ENCODE results near the gene PER2. TPM values are rescaled to one million over a fixed set of nuclear protein-coding genes. Genes with fewer than 3 reads are reported as not detected.

Gene PER2
- total and polyA plus RNA-seq, 2 of the 13 experiments (the other 11 are each of a cell fraction or from before 2014, with no cell fraction given): 5.1 to 9.4 TPM

DNA sequence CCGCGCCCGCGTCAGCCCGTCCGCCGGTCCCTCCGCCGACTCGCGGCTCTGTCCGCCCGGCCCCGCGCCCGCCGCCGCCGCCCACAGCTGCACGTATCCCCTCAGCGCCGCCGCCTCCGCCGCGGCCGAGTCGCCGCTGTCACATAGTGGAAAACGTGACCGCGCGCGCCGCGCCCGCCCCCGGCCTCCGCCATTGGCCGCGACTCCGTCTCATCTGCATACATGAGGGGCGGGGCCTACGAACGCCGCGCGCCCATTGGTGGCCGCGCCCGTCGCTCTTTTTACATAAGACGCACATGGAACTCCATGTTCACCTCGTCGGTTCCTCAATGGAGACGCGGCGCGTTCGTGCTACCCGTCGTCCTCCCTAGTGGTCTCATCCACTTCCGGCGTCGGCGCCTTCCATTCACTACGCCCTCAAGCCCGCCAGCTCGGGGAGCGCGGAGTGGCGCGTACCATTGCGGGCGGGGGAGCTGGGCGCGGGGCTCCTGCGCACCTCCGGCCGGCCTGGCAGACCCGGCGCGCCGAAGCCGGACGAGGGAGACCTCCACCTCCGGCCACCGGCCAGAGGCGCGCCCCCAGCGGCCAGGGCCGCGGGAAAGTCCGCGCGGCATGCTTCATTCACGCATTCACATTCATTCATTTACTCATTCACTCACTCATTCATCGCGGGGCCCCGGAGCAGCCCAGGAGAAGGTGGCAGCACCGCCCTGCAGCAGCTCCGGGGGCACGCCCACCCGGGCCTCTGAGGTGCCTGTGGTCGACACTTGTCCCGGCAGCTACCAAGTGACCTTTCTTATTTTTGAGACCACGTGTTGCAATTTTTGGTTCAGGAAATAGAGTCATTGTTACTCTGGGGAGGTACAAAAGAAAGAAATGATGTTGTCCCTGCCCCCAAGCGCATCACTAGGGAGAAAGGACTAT, 502 bp upstream of the PER2 start (continued):
- TF ChIP-seq, protein P1, sequence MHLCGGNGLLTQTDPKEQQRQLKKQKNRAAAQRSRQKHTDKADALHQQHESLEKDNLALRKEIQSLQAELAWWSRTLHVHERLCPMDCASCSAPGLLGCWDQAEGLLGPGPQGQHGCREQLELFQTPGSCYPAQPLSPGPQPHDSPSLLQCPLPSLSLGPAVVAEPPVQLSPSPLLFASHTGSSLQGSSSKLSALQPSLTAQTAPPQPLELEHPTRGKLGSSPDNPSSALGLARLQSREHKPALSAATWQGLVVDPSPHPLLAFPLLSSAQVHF (CRISPR knock-in tag; IDR thresholded peaks at IDR 0.05): no peak
- TF ChIP-seq FOXA1 (IDR thresholded peaks at IDR 0.05) (no peak), FOXA1 (CRISPR knock-in tag; IDR thresholded peaks at IDR 0.05) (no peak), SKI (IDR thresholded peaks at IDR 0.05; ENCODE audit: partially characterized antibody) (peak; percentile 95), NFATC3 (CRISPR knock-in tag; IDR thresholded peaks at IDR 0.05) (0 out of 2 replicates have a peak, but pooled peaks have one; percentile 45), SP1 (IDR thresholded peaks at IDR 0.05) (peak; percentile 64; the same call in 1 of the 2 replicates), SP1 (CRISPR knock-in tag; IDR thresholded peaks at IDR 0.05) (peak; percentile 98), SOX13 (IDR thresholded peaks at IDR 0.05) (no peak), SOX13 (CRISPR knock-in tag; conservative IDR thresholded peaks at IDR 0.05 in 1 of 2, IDR thresholded peaks at IDR 0.05 in 1 of 2) (peak in 1 of 2 experiments; percentile 56; a peak in 2 of 4 replicates), RBM39 (IDR thresholded peaks at IDR 0.05; ENCODE audit: low read depth, low read length, poor library complexity, severe bottlenecking) (peak; percentile 66), ZNF674 (CRISPR knock-in tag; IDR thresholded peaks at IDR 0.05; ENCODE audit: low read depth) (peak; percentile 63; the same call in 1 of the 2 replicates), JDP2 (CRISPR knock-in tag; IDR thresholded peaks at IDR 0.05; ENCODE audit: borderline replicate concordance) (no peak), NAIF1 (CRISPR knock-in tag; IDR thresholded peaks at IDR 0.05; ENCODE audit: borderline replicate concordance) (no peak), ZNF543 (CRISPR knock-in tag; IDR thresholded peaks at IDR 0.05) (no peak), RXRA (CRISPR knock-in tag; IDR thresholded peaks at IDR 0.05) (peak; percentile 51; the same call in 1 of the 2 replicates), POLR2AphosphoS2 (IDR thresholded peaks at IDR 0.05; ENCODE audit: low read depth, low read length) (no peak), CHD4 (IDR thresholded peaks at IDR 0.05; ENCODE audit: borderline replicate concordance, low read length) (no peak), ARHGAP35 (CRISPR knock-in tag; IDR thresholded peaks at IDR 0.05; ENCODE audit: borderline replicate concordance) (peak; percentile 96; the same call in 1 of the 2 replicates), POLR2AphosphoS5 (IDR thresholded peaks at IDR 0.05; ENCODE audit: low read depth, low read length) (peak; percentile 51), ZNF790 (CRISPR knock-in tag; IDR thresholded peaks at IDR 0.05; ENCODE audit: borderline replicate concordance) (peak; percentile 87; the same call in 1 of the 2 replicates), KLF16 (CRISPR knock-in tag; IDR thresholded peaks at IDR 0.05) (peak; percentile 59 to 91; a peak in 2 of 4 replicates), ZNF326 (CRISPR knock-in tag; IDR thresholded peaks at IDR 0.05; ENCODE audit: borderline replicate concordance) (no peak), ZNF616 (CRISPR knock-in tag; IDR thresholded peaks at IDR 0.05; ENCODE audit: low read depth) (peak; percentile 89; the same call in 1 of the 2 replicates), RELA (CRISPR knock-in tag; IDR thresholded peaks at IDR 0.05) (0 out of 2 replicates have a peak, but pooled peaks have one; percentile 73)
- TF ChIP-seq, protein P2, sequence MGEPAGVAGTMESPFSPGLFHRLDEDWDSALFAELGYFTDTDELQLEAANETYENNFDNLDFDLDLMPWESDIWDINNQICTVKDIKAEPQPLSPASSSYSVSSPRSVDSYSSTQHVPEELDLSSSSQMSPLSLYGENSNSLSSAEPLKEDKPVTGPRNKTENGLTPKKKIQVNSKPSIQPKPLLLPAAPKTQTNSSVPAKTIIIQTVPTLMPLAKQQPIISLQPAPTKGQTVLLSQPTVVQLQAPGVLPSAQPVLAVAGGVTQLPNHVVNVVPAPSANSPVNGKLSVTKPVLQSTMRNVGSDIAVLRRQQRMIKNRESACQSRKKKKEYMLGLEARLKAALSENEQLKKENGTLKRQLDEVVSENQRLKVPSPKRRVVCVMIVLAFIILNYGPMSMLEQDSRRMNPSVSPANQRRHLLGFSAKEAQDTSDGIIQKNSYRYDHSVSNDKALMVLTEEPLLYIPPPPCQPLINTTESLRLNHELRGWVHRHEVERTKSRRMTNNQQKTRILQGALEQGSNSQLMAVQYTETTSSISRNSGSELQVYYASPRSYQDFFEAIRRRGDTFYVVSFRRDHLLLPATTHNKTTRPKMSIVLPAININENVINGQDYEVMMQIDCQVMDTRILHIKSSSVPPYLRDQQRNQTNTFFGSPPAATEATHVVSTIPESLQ (CRISPR knock-in tag; conservative IDR thresholded peaks at IDR 0.05): 0 out of 2 replicates have a peak, but pooled peaks have one; percentile 90
- TF ChIP-seq, protein P3, sequence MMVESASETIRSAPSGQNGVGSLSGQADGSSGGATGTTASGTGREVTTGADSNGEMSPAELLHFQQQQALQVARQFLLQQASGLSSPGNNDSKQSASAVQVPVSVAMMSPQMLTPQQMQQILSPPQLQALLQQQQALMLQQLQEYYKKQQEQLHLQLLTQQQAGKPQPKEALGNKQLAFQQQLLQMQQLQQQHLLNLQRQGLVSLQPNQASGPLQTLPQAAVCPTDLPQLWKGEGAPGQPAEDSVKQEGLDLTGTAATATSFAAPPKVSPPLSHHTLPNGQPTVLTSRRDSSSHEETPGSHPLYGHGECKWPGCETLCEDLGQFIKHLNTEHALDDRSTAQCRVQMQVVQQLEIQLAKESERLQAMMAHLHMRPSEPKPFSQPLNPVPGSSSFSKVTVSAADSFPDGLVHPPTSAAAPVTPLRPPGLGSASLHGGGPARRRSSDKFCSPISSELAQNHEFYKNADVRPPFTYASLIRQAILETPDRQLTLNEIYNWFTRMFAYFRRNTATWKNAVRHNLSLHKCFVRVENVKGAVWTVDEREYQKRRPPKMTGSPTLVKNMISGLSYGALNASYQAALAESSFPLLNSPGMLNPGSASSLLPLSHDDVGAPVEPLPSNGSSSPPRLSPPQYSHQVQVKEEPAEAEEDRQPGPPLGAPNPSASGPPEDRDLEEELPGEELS (CRISPR knock-in tag; IDR thresholded peaks at IDR 0.05): peak; percentile 44; the same call in 1 of the 2 replicates
